H7 (cell line): ENCODE data around the gene DVL1. TPM values are rescaled to one million over a fixed set of nuclear protein-coding genes. Genes with fewer than 3 reads are reported as not detected.
A peak's percentile ranks its signal among the peaks of the same experiment; 100 is the strongest.
"Not testable (repeated sequence)": the region's sequence is repeated elsewhere in the genome, so short reads cannot be mapped to it uniquely, and the experiment has no call there.

Source experiments
- DNase-seq: peaks from one replicate; pipeline ENCODE4 v3.0.0; 2012
- H3K27me3 ChIP-seq: 2 replicates; pipeline ENCODE4 v1.6.0; 2011; ENCODE audit warnings: mild to moderate bottlenecking, low read length; ENCODE audit not compliant: control insufficient read depth, insufficient read depth
- H3K36me3 ChIP-seq: replicated peaks from 2 replicates; pipeline ENCODE4 v1.5.1; 2011; ENCODE audit warnings: low read length; ENCODE audit not compliant: control insufficient read depth, insufficient read depth
- H3K4me3 ChIP-seq: 2 replicates; pipeline ENCODE4 v1.5.1; 2011; ENCODE audit warnings: low read depth, mild to moderate bottlenecking, control low read depth, low read length, moderate library complexity; ENCODE audit not compliant: insufficient read depth
- total RNA-seq: library from RNA; depleted of rRNA; stranded (reverse); fragments of >200 nt; shearing (Covaris generic); gene quantifications from 2 replicates; pipeline ENCODE4 v1.2.3, GENCODE V29; 2014; rRNA removed

Gene DVL1
- 189 and 191 TPM in 2 replicates for total RNA-seq

DNA sequence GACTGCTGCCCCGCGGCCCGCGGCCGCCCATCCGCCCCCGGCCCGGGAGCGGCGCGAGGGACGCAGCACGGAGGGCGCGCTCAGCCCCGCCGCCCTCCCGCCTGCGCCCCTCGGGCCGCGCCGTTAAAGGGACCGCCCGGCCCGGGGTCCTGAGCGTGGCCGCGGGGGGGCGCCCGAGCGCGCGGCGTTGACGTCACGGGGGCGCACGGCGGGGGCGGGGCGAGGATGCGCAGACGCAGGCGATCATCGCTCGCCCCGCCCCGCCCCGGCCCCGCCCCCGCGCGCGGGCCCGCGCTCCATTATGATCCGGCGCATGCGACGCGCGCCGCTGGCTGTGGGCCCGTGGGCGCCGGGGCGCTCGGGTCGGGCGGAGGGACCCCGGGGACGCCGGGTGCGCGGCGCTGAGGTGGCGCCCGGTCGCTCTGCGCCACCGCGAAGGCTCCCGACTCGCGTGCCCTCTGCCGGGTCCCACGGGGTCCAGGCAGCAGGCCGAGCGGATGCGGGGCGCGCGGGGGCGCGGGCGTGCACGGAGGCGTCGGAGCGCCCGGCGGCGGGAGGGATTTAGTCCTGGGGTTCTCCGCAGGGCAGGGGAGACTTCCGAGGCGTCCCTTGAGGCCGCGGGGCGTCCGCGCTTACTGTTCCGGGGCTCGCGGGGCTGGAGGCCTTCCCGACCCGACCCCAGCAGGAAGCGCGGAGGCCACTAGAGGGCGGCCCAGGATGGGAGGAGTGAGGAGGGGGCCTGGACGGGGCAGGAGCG lies at the start of gene DVL1:
TSS of gene DVL1 (minus strand) at position 163 of the 757 bp plus-strand sequence. CDS start 353 bp downstream, outside the sequence.
- Histone ChIP-seq H3K36me3 (no peaks in the 10 kb centered on the region), H3K27me3 (peaks cover 7% of the 10 kb centered on the region), H3K4me3 (peak within 1 kb of the TSS; percentile 88)
- peak; percentile 98 for DNase-seq

DNA sequence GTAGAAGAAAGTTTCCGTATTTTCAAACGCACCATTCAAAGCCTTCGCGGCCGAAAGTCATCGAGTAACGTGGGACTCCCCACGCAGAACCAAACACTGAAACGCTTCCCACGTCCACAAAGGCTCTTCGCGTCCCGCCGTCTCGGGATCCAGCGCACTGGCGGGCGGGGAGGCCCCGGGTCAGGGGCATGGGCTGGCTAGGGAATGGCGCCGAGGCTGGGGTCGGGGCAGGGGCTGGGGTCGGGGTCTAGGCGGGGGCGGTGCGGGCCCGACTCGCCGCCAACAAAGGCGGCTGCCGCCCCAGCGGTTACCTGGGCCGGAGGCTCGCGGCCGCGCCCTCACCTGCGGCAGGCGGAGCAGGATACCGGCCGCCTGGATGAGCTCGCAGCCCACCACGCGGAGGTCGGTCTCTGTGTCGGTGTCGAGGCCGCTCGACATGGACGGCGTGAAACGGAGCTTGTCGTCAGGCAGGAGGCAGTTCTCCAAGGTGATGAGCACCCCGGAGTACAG lies 49.5 kb upstream of the DVL1 start:
- peak overlapping the region; percentile 99 for H3K4me3 ChIP-seq
- peak; percentile 86 for DNase-seq
- H3K36me3 ChIP-seq: peaks cover 44% of the 10 kb centered on the region
- H3K27me3 ChIP-seq: no peaks in the 10 kb centered on the region

- DNase-seq: peak; percentile 48
- Histone ChIP-seq H3K27me3 (no peaks in the 10 kb centered on the region), H3K4me3 (peak overlapping the region; percentile 99), H3K36me3 (peaks cover 50% of the 10 kb centered on the region)
Observed at GRCh38 chr1:1397839-1398523, 48.8 kb upstream of the DVL1 start.

- H3K36me3 ChIP-seq: peaks cover 58% of the 10 kb centered on the region
- no peak for DNase-seq
- H3K27me3 ChIP-seq: no peaks in the 10 kb centered on the region
Observed at GRCh38 chr1:1395166-1395565, 45.9 kb upstream of the DVL1 start.

GRCh38 chr1:1394116-1394515 lies 44.9 kb upstream of the DVL1 start:
- no peak overlapping the region for H3K4me3 ChIP-seq
- no peaks in the 10 kb centered on the region for H3K27me3 ChIP-seq
- no peak for DNase-seq
- peaks cover 67% of the 10 kb centered on the region for H3K36me3 ChIP-seq

More at GRCh38 chr1:1395166-1395565, 45.9 kb upstream of the DVL1 start:
- no peak overlapping the region for H3K4me3 ChIP-seq

- Histone ChIP-seq H3K36me3 (peaks cover 67% of the 10 kb centered on the region), H3K27me3 (no peaks in the 10 kb centered on the region), H3K4me3 (no peak overlapping the region)
- no peak for DNase-seq
Observed at GRCh38 chr1:1393428-1393827, 44.2 kb upstream of the DVL1 start.

GRCh38 chr1:1393014-1393413 lies 43.8 kb upstream of the DVL1 start:
- no peak overlapping the region for H3K4me3 ChIP-seq
- H3K27me3 ChIP-seq: no peaks in the 10 kb centered on the region
- DNase-seq: no peak
- H3K36me3 ChIP-seq: peaks cover 70% of the 10 kb centered on the region

DNA sequence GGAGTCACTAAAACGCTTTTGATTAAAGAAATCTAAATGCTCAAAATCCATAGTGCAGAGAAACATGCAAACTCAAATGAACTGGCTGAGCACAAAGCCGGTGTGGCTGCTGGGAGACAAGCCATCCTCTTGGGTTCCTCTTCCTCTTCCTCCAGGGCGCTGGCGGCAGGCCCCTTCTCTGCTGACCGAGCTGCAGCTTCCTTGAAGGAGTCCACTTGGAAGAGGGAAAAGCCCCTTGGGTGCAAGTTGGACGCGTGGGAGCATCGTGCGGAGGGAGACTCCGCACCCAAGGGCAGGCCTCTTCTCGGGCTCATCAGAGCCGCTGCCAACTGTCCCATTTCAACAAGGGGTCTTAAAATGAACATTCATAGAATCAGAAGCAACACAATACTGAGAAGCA lies 42.0 kb upstream of the DVL1 start:
- DNase-seq: no peak
- H3K27me3 ChIP-seq: no peaks in the 10 kb centered on the region
- no peak overlapping the region for H3K4me3 ChIP-seq
- H3K36me3 ChIP-seq: peaks cover 67% of the 10 kb centered on the region

DNA sequence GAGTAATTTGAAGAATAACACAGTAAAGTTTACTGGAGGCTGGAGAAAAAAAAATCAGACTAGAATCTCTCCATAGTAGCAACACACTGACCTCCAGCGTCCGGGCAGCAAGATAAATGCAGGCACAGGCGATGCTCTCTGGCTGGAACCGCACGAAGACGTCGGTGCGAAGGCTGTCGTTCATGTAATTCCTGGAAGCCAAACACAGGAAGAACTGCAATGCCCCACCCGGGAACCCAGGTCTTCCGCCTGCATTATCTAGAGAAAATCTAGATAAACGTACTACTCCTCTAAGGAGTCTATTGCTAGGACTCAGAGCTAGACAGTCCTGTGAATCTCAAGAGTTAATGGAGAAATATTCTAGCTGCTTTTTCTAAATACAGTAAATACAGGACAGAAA lies 41.5 kb upstream of the DVL1 start:
- peaks cover 67% of the 10 kb centered on the region for H3K36me3 ChIP-seq

GRCh38 chr1:1388078-1388472 lies 38.9 kb upstream of the DVL1 start:
- no peaks in the 10 kb centered on the region for H3K27me3 ChIP-seq
- H3K4me3 ChIP-seq: no peak overlapping the region
- peaks cover 49% of the 10 kb centered on the region for H3K36me3 ChIP-seq
- DNase-seq: peak; percentile 17

More for the DNA sequence above, 41.5 kb upstream of the DVL1 start:
- no peaks in the 10 kb centered on the region for H3K27me3 ChIP-seq
- no peak overlapping the region for H3K4me3 ChIP-seq
- no peak for DNase-seq

GRCh38 chr1:1387098-1388077 lies 38.2 kb upstream of the DVL1 start:
- peaks cover 42% of the 10 kb centered on the region for H3K36me3 ChIP-seq

DNA sequence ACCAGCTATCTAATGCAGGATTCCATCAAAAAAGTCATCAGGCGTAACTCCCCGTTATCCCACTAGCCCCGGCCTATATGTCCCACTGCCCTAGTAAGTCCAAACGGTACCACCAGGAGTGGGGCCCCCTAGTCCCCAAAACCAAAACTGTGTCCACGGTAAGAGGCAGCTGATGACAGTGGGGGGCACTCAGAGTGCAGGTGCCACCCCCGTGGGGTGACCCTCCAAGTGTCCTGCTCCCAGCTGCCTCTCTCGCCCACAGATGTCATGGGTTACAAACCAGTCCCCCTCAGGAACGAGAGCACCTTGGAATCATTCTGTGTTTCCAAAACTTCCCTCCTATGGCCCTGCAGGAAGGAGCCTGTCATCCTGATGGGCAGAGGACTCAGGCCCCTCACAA lies 36.7 kb upstream of the DVL1 start:
- peaks cover 28% of the 10 kb centered on the region for H3K36me3 ChIP-seq
- DNase-seq: peak; percentile 43
- no peaks in the 10 kb centered on the region for H3K27me3 ChIP-seq
- H3K4me3 ChIP-seq: no peak overlapping the region

More at GRCh38 chr1:1387098-1388077, 38.2 kb upstream of the DVL1 start:
- peak; percentile 57 for DNase-seq
- Histone ChIP-seq H3K27me3 (no peaks in the 10 kb centered on the region), H3K4me3 (no peak overlapping the region)

DNA sequence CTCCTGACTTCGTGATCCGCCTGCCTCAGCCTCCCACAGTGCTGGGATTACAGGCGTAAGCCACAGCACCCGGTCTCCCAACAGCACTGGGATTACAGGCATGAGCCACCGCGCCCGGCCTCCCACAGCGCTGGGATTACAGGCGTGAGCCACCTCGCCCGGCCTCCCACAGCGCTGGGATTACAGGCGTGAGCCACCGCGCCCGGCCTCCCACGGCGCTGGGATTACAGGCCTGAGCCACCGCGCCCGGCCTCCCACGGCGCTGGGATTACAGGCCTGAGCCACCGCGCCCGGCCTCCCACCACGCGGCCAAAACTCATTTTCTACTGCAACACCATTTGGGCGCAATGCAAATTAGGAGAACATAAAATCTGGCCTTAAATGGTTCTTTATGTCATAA lies 36.1 kb upstream of the DVL1 start:
- not testable (repeated sequence) for H3K27me3 ChIP-seq, DNase-seq, H3K4me3 ChIP-seq
- H3K36me3 ChIP-seq: peaks cover 24% of the 10 kb centered on the region

- DNase-seq: no peak
- Histone ChIP-seq H3K4me3 (no peak overlapping the region), H3K27me3 (no peaks in the 10 kb centered on the region), H3K36me3 (peaks cover 2% of the 10 kb centered on the region)
Observed at GRCh38 chr1:1381294-1381693, 32.1 kb upstream of the DVL1 start.
